ENCODE measurements around the gene R3HDM2.

R3HDM2 gene

GRCh38 chr12:57448669-57449068 is 17.8 kb upstream of the R3HDM2 start:
- no peak for TF ChIP-seq CTCF (IDR thresholded peaks at IDR 0.05)

GRCh38 chr12:57446292-57446960 is 15.6 kb upstream of the R3HDM2 start:
- no peak for TF ChIP-seq CTCF (IDR thresholded peaks at IDR 0.05)

- no peak for TF ChIP-seq CTCF (IDR thresholded peaks at IDR 0.05)
These were observed 13.9 kb upstream of the R3HDM2 start for GRCh38 chr12:57444744-57445143.

GRCh38 chr12:57441846-57442427 is 11.1 kb upstream of the R3HDM2 start:
- no peak for TF ChIP-seq CTCF (IDR thresholded peaks at IDR 0.05)

- TF ChIP-seq CTCF (IDR thresholded peaks at IDR 0.05) = no peak
These were observed 9.0 kb upstream of the R3HDM2 start for GRCh38 chr12:57439762-57440266.

GRCh38 chr12:57438400-57438799 is 7.6 kb upstream of the R3HDM2 start:
- no peak for TF ChIP-seq CTCF (IDR thresholded peaks at IDR 0.05)

- no peak for TF ChIP-seq CTCF (IDR thresholded peaks at IDR 0.05)
These were observed 4.5 kb upstream of the R3HDM2 start for GRCh38 chr12:57435293-57435692.
